Neural cell (in vitro differentiated cells): ENCODE results near the gene TLL1.

ENCODE experiments used
- CTCF ChIP-seq: fragments of 450-650 bp; IDR thresholded peaks from 2 replicates; pipeline ENCODE4 v1.5.1; 2014; ENCODE audit warnings: antibody characterized with exemption, mild to moderate bottlenecking, moderate library complexity; ENCODE audit not compliant: poor library complexity, severe bottlenecking
- EP300 ChIP-seq: fragments of 450-650 bp; conservative IDR thresholded peaks from 2 replicates; pipeline ENCODE4 v1.6.1; 2014; ENCODE audit warnings: antibody characterized with exemption, mild to moderate bottlenecking, moderate library complexity; ENCODE audit not compliant: poor library complexity, severe bottlenecking
- MXI1 ChIP-seq: fragments of 450-650 bp; conservative IDR thresholded peaks from 2 replicates; pipeline ENCODE4 v1.6.1; 2014; ENCODE audit warnings: antibody characterized with exemption, mild to moderate bottlenecking; ENCODE audit not compliant: poor library complexity, severe bottlenecking
- REST ChIP-seq: IDR thresholded peaks from 2 replicates; pipeline ENCODE4 v1.6.1; 2012; ENCODE audit warnings: borderline replicate concordance
- TAF1 ChIP-seq: IDR thresholded peaks from 2 replicates; pipeline ENCODE4 v1.6.1; 2012; ENCODE audit warnings: low read depth

GRCh38 chr4:166134285-166134684 lies 261.2 kb downstream of the TLL1 start:
- TF ChIP-seq CTCF (no peak), REST (no peak), MXI1 (no peak), TAF1 (no peak), EP300 (no peak)
